HEK293 (cell line): ENCODE results near the gene APBB2.
A peak's percentile ranks its signal among the peaks of the same experiment; 100 is the strongest.

Experiments
- KLF16 ChIP-seq: fragments of 450-650 bp; formaldehyde crosslinking; IDR thresholded peaks from 2 replicates; pipeline ENCODE4 v1.5.1; 2017; ENCODE audit warnings: missing biosample characterization, missing genetic modification characterization
- OSR2 ChIP-seq: fragments of 450-650 bp; formaldehyde crosslinking; IDR thresholded peaks from 2 replicates; pipeline ENCODE4 v1.5.1; 2016; ENCODE audit warnings: missing biosample characterization, missing genetic modification characterization
- OVOL3 ChIP-seq: fragments of 450-650 bp; formaldehyde crosslinking; IDR thresholded peaks from 2 replicates; pipeline ENCODE4 v1.5.1; 2016; ENCODE audit warnings: missing biosample characterization, missing genetic modification characterization
- RBAK ChIP-seq: fragments of 450-650 bp; formaldehyde crosslinking; IDR thresholded peaks from 2 replicates; pipeline ENCODE4 v1.5.1; 2016; ENCODE audit warnings: missing biosample characterization, missing genetic modification characterization
- TRIM28 ChIP-seq: IDR thresholded peaks from 2 replicates; pipeline ENCODE4 v1.6.1; 2011; ENCODE audit warnings: low read length, control low read depth, borderline replicate concordance
- YY1 ChIP-seq: fragments of 450-650 bp; formaldehyde crosslinking; IDR thresholded peaks from 2 replicates; pipeline ENCODE4 v1.5.1; 2018; ENCODE audit warnings: missing biosample characterization, missing genetic modification characterization
- ZBTB44 ChIP-seq: fragments of 450-650 bp; IDR thresholded peaks from 2 replicates; pipeline ENCODE4 v1.5.1; 2018; ENCODE audit warnings: missing biosample characterization, mild to moderate bottlenecking, missing genetic modification characterization
- ZFP37 ChIP-seq: fragments of 450-650 bp; formaldehyde crosslinking; IDR thresholded peaks from 2 replicates; pipeline ENCODE4 v1.5.1; 2016; ENCODE audit warnings: missing biosample characterization, missing genetic modification characterization
- ZNF138 ChIP-seq: fragments of 450-650 bp; formaldehyde crosslinking; IDR thresholded peaks from 2 replicates; pipeline ENCODE4 v1.5.1; 2016; ENCODE audit warnings: missing biosample characterization, missing genetic modification characterization, borderline replicate concordance
- ZNF169 ChIP-seq: fragments of 450-650 bp; formaldehyde crosslinking; IDR thresholded peaks from 2 replicates; pipeline ENCODE4 v1.5.1; 2016; ENCODE audit warnings: missing biosample characterization, missing genetic modification characterization
- ZNF184 ChIP-seq: fragments of 450-650 bp; IDR thresholded peaks from 2 replicates; pipeline ENCODE4 v1.5.1; 2018; ENCODE audit warnings: missing biosample characterization, mild to moderate bottlenecking, missing genetic modification characterization
- ZNF202 ChIP-seq: fragments of 450-650 bp; formaldehyde crosslinking; IDR thresholded peaks from 2 replicates; pipeline ENCODE4 v1.5.1; 2016; ENCODE audit warnings: missing biosample characterization, missing genetic modification characterization, borderline replicate concordance
- ZNF221 ChIP-seq: fragments of 450-650 bp; formaldehyde crosslinking; IDR thresholded peaks from 2 replicates; pipeline ENCODE4 v1.5.1; 2017; ENCODE audit warnings: missing biosample characterization, missing genetic modification characterization, borderline replicate concordance
- ZNF280D ChIP-seq: fragments of 450-650 bp; formaldehyde crosslinking; IDR thresholded peaks from 2 replicates; pipeline ENCODE4 v1.5.1; 2016; ENCODE audit warnings: missing biosample characterization, missing genetic modification characterization
- ZNF292 ChIP-seq: fragments of 450-650 bp; formaldehyde crosslinking; IDR thresholded peaks from 2 replicates; pipeline ENCODE4 v1.5.1; 2016; ENCODE audit warnings: low read depth, missing biosample characterization, missing genetic modification characterization, borderline replicate concordance
- ZNF311 ChIP-seq: fragments of 450-650 bp; formaldehyde crosslinking; IDR thresholded peaks from 2 replicates; pipeline ENCODE4 v1.5.1; 2017; ENCODE audit warnings: missing biosample characterization, missing genetic modification characterization, borderline replicate concordance
- ZNF324 ChIP-seq: fragments of 450-650 bp; formaldehyde crosslinking; IDR thresholded peaks from 2 replicates; pipeline ENCODE4 v1.5.1; 2016; ENCODE audit warnings: missing biosample characterization, missing genetic modification characterization
- ZNF335 ChIP-seq: fragments of 450-650 bp; formaldehyde crosslinking; conservative IDR thresholded peaks from 2 replicates; pipeline ENCODE4 v1.5.1; 2016; ENCODE audit warnings: missing biosample characterization, missing genetic modification characterization
- ZNF366 ChIP-seq: fragments of 450-650 bp; formaldehyde crosslinking; conservative IDR thresholded peaks from 2 replicates; pipeline ENCODE4 v1.5.1; 2016; ENCODE audit warnings: missing biosample characterization, missing genetic modification characterization
- ZNF394 ChIP-seq: fragments of 450-650 bp; formaldehyde crosslinking; IDR thresholded peaks from 2 replicates; pipeline ENCODE4 v1.5.1; 2016; ENCODE audit warnings: missing biosample characterization, missing genetic modification characterization, mild to moderate bottlenecking, moderate library complexity, borderline replicate concordance
- ZNF518A ChIP-seq: fragments of 450-650 bp; formaldehyde crosslinking; conservative IDR thresholded peaks from 2 replicates; pipeline ENCODE4 v1.5.1; 2016; ENCODE audit warnings: low read depth, missing biosample characterization, missing genetic modification characterization
- ZNF529 ChIP-seq: fragments of 450-650 bp; formaldehyde crosslinking; IDR thresholded peaks from 2 replicates; pipeline ENCODE4 v1.5.1; 2017; ENCODE audit warnings: missing genetic modification characterization, missing biosample characterization; ENCODE audit not compliant: insufficient replicate concordance
- ZNF544 ChIP-seq: fragments of 450-650 bp; formaldehyde crosslinking; IDR thresholded peaks from 2 replicates; pipeline ENCODE4 v1.5.0; 2017; ENCODE audit warnings: missing biosample characterization, missing genetic modification characterization
- ZNF560 ChIP-seq: fragments of 450-650 bp; formaldehyde crosslinking; IDR thresholded peaks from 2 replicates; pipeline ENCODE4 v1.5.1; 2017; ENCODE audit warnings: missing biosample characterization, missing genetic modification characterization, borderline replicate concordance
- ZNF561 ChIP-seq: fragments of 450-650 bp; IDR thresholded peaks from 2 replicates; pipeline ENCODE4 v1.5.1; 2018; ENCODE audit warnings: missing biosample characterization, missing genetic modification characterization, borderline replicate concordance
- ZNF580 ChIP-seq: fragments of 450-650 bp; formaldehyde crosslinking; IDR thresholded peaks from 2 replicates; pipeline ENCODE4 v1.5.1; 2016; ENCODE audit warnings: missing biosample characterization, missing genetic modification characterization
- ZNF645 ChIP-seq: fragments of 450-650 bp; formaldehyde crosslinking; IDR thresholded peaks from 2 replicates; pipeline ENCODE4; 2016; ENCODE audit warnings: missing biosample characterization, missing genetic modification characterization
- ZNF664 ChIP-seq: fragments of 450-650 bp; formaldehyde crosslinking; IDR thresholded peaks from 2 replicates; pipeline ENCODE4 v1.5.1; 2016; ENCODE audit warnings: missing biosample characterization, missing genetic modification characterization

Gene APBB2

GRCh38 chr4:41024556-41025491 is 189.5 kb downstream of the APBB2 start (continued):
- TF ChIP-seq ZNF518A (tag by site-specific recombination) (peak; percentile 47), ZNF366 (tag by site-specific recombination) (no peak), ZNF138 (tag by site-specific recombination) (no peak), ZNF664 (tag by site-specific recombination) (no peak), TRIM28 (peak; percentile 100), ZNF561 (no peak), ZNF560 (tag by site-specific recombination) (no peak), YY1 (tag by site-specific recombination) (no peak), ZFP37 (tag by site-specific recombination) (0 out of 2 replicates have a peak, but pooled peaks have one; percentile 26), ZNF202 (tag by site-specific recombination) (no peak), ZNF221 (tag by site-specific recombination) (no peak), ZNF394 (tag by site-specific recombination) (no peak), RBAK (tag by site-specific recombination) (no peak), ZNF169 (tag by site-specific recombination) (peak; percentile 78), ZNF529 (peak; percentile 80), ZNF292 (no peak), ZNF324 (tag by site-specific recombination) (no peak), ZNF544 (no peak), KLF16 (tag by site-specific recombination) (no peak), ZNF645 (tag by site-specific recombination) (no peak), ZNF335 (tag by site-specific recombination) (no peak), OVOL3 (tag by site-specific recombination) (no peak), ZNF311 (0 out of 2 replicates have a peak, but pooled peaks have one; percentile 48), ZNF280D (peak; percentile 98), OSR2 (no peak), ZBTB44 (tag by site-specific recombination) (no peak), ZNF184 (tag by site-specific recombination) (0 out of 2 replicates have a peak, but pooled peaks have one; percentile 36), ZNF580 (tag by site-specific recombination) (no peak)
